ENCODE results near the gene CDH4.

Gene CDH4

DNA sequence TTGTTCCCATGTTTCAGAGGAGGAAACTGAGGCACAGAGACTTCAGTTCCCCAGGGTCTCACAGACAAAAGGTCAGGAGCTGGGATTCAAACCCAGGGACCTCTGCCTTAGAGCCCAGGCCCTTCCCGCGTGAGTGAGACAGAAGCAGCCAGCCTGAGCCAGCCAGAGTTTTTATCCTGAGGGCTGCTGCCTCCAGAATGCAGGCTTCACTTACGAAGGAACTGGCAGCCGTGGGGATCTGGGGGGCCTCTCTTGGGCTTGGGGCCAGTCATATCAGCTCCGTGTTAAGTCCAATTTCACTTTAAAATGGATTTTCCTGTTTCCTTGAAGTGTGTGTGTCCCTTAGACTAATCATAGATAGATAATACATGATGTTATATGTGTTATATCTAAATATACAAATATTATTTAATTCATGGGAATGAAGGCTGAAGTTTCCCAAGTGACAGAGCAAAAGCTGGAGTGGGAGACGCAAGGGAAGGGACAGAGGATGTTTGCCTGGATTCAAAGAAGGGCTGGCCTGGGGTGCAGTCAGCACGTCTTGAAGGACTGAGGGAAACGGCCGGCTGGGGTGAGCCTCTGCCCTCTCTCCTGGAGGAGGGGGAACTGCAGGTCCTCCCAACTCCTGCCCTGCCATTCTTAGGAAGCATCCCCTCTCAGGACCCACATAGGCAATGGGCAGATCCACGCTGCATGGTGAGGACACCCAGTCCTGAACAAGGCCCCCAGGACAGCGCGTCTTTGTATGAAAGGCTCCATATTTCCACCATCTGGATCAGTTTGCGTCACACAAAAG is 320.1 kb downstream of the CDH4 start:
- DNase-seq = no peak

GRCh38 chr20:61572789-61573188 is 320.7 kb downstream of the CDH4 start:
- no peak for DNase-seq

- no peak for DNase-seq
Observed at GRCh38 chr20:61573415-61574305, 321.6 kb downstream of the CDH4 start.

DNA sequence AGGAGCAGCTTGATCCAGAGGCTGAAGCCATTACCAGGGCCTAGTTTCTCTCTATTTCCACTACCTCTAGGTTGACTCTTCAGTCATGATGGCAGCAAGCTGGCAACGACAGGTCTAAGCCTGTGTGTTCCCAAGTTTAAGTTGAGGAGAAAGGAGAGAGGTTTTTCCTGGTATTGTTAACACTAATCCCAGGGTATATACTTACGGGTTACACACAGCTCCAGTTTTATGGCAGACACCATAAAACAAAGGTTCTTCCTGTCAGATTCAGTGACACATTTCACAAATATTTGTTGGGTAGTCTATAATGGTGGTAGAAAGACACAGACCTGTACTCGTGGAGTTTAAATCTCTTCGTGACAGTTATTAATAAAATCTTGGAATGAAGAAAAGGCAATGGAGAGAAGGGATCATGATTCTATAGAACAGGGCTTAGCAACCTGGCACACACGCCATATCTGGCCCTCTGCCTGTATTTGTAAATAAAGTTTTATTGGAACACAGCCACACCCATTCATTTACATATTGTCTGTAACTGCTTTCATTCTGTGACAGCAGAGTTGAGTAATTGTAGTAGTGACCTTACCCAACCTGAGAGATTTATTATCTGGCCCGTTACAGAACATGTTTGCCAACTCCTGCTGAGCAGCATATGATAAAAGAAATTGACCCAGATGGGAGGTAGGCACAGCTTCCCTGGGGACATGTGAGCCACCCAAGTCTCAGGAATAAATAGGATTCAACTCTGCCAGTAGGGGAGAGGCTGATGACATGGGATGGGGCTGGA is 323.3 kb downstream of the CDH4 start:
- DNase-seq = peak; percentile 8

DNA sequence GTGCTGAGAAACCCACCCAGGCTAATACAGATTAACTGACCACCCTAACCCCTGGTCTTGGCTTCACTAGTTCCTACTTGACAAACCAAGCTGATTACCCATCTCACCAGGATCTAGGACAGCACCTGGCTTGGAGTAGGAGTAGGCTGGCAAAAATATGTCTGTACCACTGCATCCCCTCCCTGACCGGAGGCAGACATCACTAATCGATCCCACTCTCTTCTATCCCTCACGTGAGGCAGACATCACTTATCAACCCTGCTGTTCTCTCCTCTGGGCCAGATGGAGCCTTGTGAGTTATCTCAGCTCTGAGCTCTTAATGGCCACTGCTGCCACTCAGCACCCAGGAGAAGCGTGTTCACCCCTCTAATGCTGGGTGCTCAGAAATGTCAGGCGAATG is 324.3 kb downstream of the CDH4 start:
- no peak for DNase-seq

GRCh38 chr20:61577065-61577464 is 325.0 kb downstream of the CDH4 start:
- DNase-seq = no peak

DNA sequence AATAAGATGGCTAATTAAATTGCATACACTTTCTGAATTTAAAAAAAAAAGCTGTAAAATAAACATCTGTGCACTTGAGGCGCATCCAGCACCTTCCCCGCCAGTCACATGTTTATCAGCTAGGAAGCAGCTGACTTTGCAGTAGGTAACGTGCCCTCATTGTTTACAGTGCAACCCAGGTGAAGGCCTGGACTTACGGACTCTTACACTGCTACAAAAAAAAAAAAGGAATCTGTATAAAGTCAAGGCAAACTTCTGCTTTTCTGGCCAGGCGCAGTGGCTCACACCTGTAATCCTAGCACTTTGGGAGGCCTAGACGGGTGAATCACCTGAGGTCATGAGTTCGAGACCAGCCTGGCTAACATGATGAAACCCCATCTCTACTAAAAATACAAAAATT is 327.8 kb downstream of the CDH4 start:
- DNase-seq = no peak

GRCh38 chr20:61580958-61581824 is 329.1 kb downstream of the CDH4 start:
- DNase-seq = no peak

DNA sequence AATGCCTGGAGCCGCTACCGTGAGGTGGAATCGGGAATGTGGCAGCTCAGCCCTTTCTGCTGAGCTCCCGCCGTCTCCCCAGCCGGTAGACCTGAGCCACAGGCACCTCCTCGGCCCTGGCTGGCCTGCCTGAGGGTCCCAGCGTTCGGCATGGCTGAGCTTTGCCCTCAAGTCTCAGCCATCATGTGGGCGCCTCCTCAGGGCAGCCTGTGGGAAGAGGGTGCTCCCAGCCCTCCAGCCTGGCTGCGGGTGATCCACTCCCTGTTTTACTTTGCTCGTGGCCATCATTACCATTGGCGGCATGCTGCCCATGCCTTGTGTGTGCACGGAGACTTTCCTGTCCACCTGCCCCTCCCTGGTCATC is 329.7 kb downstream of the CDH4 start:
- no peak for DNase-seq

DNA sequence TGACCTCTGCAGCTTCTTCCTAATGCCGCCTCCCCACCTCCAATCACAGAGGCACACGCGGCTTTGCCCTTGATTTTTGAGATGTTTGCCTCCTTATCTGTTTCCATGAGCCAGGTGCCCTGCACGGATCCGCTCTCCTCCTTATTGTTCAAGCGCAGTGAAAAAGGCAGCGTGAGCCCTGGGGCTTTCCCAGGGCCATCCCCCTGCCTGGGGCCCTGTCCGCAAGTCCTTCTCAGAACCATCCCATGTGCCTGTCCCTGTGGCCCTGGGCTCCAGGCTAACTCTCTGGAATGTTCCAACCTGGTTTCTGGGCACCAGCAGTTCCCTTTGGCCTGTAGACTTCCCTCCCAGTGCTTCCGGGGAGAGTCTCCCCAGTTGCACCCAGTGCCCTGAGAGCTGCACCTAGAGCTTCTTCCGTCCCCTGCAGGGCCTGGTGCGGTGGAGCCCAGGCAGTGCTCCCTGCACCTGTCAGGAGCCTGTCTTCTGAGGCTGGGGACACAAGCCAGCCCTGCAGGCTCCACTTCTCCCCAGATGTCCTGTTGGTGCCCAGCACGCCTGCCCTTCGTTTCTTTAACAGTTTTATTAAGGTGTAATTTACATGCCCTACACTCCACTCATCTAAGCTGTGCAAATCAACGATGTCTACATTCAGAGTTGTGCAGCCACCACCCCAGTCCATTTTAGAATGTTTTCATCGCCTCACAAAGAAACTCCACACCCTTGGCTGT is 330.3 kb downstream of the CDH4 start:
- DNase-seq = no peak

GRCh38 chr20:61583356-61583755 is 331.3 kb downstream of the CDH4 start:
- no peak for DNase-seq

- no peak for DNase-seq
Observed at GRCh38 chr20:61584851-61585250, 332.8 kb downstream of the CDH4 start.

GRCh38 chr20:61585764-61586163 is 333.7 kb downstream of the CDH4 start:
- DNase-seq = no peak

DNA sequence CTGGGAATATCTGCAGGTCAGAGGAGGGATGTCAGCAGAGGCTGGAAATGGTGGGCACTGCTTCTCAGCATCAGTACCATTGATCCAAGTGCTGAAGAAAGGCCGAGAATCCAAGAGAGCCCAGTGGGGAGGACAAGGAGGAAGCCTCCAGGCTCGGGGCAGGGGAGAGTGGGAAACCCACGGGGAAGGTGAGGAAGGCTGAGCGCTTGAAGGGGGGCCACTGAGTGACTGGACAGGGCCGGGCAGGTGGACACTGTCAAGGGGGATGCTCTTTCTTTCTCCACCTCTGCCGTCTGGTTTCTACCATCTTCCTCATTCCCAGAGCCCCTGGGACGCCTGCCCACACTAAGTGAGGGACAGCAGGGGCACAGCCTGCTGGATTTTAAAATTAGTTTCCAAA is 335.0 kb downstream of the CDH4 start:
- DNase-seq = no peak

- DNase-seq = no peak
Observed at GRCh38 chr20:61587681-61588289, 335.7 kb downstream of the CDH4 start.

DNA sequence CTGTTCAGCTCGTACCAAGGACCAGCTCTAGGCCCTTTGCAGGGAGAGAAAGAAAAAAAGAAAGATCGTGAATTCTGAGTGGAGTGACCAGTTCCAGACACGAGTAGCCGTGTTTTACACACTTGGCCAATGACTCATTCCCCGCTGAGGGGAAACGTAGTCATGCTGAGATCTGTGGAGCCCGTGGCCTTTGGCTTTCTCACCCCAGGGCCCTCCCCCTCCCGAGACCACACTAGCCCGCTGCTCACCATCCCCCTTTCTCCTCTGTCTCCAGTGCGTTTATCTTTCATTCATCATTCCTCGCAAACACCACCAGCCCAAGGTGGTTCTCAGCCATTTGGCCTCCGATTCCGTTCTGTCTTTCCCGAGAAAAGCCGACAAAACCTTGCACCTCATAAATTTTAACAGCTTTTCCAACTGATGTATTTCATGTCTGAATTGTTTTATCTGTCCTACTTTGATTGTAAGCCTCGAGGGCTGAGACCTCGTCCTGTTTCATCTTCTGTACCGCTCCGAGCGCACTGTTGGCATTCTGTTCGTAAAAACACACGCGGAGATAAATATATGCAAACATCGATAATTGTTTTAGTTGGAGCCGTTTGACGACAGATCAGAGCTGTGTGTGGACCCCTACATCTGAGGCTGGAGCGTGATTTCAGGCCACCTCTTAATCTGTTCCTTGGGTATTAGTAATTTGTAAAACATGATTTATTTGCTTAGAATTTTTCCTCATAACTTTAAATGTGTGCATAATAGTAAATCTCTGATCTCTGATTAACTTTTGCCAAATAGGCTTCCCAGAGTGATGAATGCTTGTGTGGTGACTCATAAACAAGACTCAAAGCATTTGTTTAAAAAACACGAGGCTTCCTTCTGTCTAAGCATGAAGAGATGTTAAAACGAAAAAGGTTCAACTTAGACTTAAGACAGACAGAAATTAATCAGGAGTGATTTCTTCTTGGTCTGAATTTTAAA is 336.6 kb downstream of the CDH4 start:
- DNase-seq = peak; percentile 87

- DNase-seq = no peak
Observed at GRCh38 chr20:61590236-61590635, 338.2 kb downstream of the CDH4 start.

- no peak for DNase-seq
Observed at GRCh38 chr20:61593516-61593915, 341.5 kb downstream of the CDH4 start.

DNA sequence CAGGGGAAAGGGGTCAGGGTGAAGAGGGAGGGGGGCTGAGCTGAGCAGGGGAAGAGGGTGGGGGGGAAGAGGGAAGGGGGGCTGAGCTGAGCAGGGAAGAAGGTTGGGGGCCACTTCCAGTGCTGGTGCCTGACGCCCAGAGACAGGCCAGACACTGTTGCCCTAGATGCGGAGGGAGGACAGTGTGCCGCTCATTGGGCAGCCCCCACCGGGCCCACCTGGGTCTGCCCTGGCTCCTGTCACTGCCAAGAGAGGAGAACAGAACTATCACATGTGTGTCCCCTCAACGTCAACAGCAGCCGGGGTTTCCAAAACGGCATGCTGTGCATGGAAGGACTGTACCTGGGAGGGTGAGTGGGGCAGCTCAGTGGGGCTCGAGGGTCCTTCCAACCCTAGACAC is 342.1 kb downstream of the CDH4 start:
- no peak for DNase-seq

DNA sequence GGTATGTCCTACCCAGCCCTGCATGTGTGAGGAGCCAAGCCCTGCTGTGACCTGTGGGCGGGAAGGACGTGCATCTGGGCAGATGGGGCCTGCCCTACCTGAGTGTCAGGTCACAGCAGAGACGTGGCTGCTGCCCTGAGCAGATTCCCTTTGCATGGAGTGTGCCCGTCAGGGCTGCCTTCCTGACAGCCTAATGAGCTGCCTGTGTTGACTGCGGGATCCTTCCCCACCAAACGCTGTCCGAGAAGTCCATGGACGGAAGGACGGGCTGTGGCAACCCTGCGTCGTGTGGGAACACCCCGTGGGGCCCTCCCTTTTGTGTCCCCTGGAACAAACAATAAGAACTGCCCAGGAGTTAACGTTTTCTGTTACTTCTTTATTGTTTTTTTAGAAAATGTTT is 343.2 kb downstream of the CDH4 start:
- DNase-seq = no peak

Measured in fibroblast of skin of right quadriceps (primary cell).